Urothelium cell line (cell line): Measurements from ENCODE around the gene NF2.
"Not testable (repeated sequence)": the region's sequence is repeated elsewhere in the genome, so short reads cannot be mapped to it uniquely, and the experiment has no call there.

Source experiments
- DNase-seq: peaks from one replicate; pipeline ENCODE4 v3.0.0; 2011; ENCODE audit warnings: low spot score, mixed read lengths
- FAIRE-seq: peaks from 2 replicates; lab custom pipeline; 2011; peaks lifted over from hg19 to GRCh38; lab: Jason Lieb, UNC

Gene NF2

GRCh38 chr22:29594447-29594846 is 9.0 kb upstream of the NF2 start:
- DNase-seq, FAIRE-seq: not testable (repeated sequence)

- no peak for DNase-seq
Measured at GRCh38 chr22:29596408-29596807, 7.0 kb upstream of the NF2 start.

GRCh38 chr22:29597871-29598683 is 5.4 kb upstream of the NF2 start:
- not testable (repeated sequence) for DNase-seq, FAIRE-seq

More at GRCh38 chr22:29596408-29596807, 7.0 kb upstream of the NF2 start:
- FAIRE-seq = no peak

- DNase-seq (no peak), FAIRE-seq (no peak)
Measured at GRCh38 chr22:29598684-29599020, 4.8 kb upstream of the NF2 start.

- no peak for FAIRE-seq
Measured at GRCh38 chr22:29604076-29604360, 585 bp downstream of the NF2 start.

GRCh38 chr22:29605527-29605850 is 2.1 kb downstream of the NF2 start:
- FAIRE-seq (no peak), DNase-seq (no peak)

More at GRCh38 chr22:29604076-29604360, 585 bp downstream of the NF2 start:
- no peak for DNase-seq

GRCh38 chr22:29606320-29606719 is 2.9 kb downstream of the NF2 start:
- FAIRE-seq (no peak), DNase-seq (no peak)

GRCh38 chr22:29607426-29607825 is 4.0 kb downstream of the NF2 start:
- FAIRE-seq (no peak), DNase-seq (no peak)

- FAIRE-seq = no peak
Measured at GRCh38 chr22:29609139-29609538, 5.7 kb downstream of the NF2 start.

GRCh38 chr22:29610780-29611179 is 7.3 kb downstream of the NF2 start:
- FAIRE-seq (no peak), DNase-seq (no peak)

More at GRCh38 chr22:29609139-29609538, 5.7 kb downstream of the NF2 start:
- DNase-seq = no peak

- DNase-seq (no peak), FAIRE-seq (no peak)
Measured at GRCh38 chr22:29615705-29616327, 12.4 kb downstream of the NF2 start.

GRCh38 chr22:29617922-29618629 is 14.6 kb downstream of the NF2 start:
- no peak for FAIRE-seq
- DNase-seq = peak; percentile 54

GRCh38 chr22:29621761-29622526 is 18.5 kb downstream of the NF2 start:
- peak; percentile 91 for FAIRE-seq

GRCh38 chr22:29623059-29623458 is 19.6 kb downstream of the NF2 start:
- DNase-seq (no peak), FAIRE-seq (no peak)

More at GRCh38 chr22:29621761-29622526, 18.5 kb downstream of the NF2 start:
- peak; percentile 75 for DNase-seq

- no peak for FAIRE-seq
Measured at GRCh38 chr22:29623553-29624169, 20.2 kb downstream of the NF2 start.

GRCh38 chr22:29625090-29625825 is 21.8 kb downstream of the NF2 start:
- FAIRE-seq = no peak
- peak; percentile 74 for DNase-seq

More at GRCh38 chr22:29623553-29624169, 20.2 kb downstream of the NF2 start:
- no peak for DNase-seq

- peak; percentile 70 for FAIRE-seq
Measured at GRCh38 chr22:29626497-29627195, 23.2 kb downstream of the NF2 start.

GRCh38 chr22:29627196-29627535 is 23.7 kb downstream of the NF2 start:
- no peak for FAIRE-seq
- no peak for DNase-seq

More at GRCh38 chr22:29626497-29627195, 23.2 kb downstream of the NF2 start:
- DNase-seq = peak; percentile 45
